Hematopoietic multipotent progenitor cell treated with erythropoietin and hydrocortisone succinate and interleukin-3 and kit ligand, for 8 days (in vitro differentiated cells): Measurements from ENCODE around the gene BORCS6.

Source experiments
- DNase-seq: peaks from one replicate; pipeline ENCODE4 v3.0.0-alpha.2; 2015

The BORCS6 gene

DNA sequence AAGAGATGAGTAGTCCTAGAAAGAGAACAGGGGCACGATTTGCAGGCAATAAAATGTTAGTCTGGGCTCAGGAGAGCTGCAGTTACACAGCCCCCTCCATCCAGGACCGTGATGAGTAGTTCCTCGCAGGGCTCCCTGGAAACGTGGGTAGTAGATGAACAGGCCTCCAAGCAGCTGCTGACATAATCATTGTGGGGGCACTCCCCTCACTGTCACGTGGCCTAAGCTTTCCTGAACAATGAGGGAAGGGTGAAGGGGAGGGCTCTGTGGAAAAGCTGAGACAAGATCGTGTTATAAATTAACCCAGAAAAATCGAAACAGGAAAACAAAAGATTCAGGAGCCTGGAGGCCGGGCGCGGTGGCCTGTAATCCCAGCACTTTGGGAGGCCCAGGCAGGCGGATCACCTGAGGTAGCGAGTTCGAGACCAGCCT is 36.4 kb downstream of the BORCS6 start:
- DNase-seq = peak; percentile 89

GRCh38 chr17:8153031-8153451 is 36.9 kb downstream of the BORCS6 start:
- no peak for DNase-seq

DNA sequence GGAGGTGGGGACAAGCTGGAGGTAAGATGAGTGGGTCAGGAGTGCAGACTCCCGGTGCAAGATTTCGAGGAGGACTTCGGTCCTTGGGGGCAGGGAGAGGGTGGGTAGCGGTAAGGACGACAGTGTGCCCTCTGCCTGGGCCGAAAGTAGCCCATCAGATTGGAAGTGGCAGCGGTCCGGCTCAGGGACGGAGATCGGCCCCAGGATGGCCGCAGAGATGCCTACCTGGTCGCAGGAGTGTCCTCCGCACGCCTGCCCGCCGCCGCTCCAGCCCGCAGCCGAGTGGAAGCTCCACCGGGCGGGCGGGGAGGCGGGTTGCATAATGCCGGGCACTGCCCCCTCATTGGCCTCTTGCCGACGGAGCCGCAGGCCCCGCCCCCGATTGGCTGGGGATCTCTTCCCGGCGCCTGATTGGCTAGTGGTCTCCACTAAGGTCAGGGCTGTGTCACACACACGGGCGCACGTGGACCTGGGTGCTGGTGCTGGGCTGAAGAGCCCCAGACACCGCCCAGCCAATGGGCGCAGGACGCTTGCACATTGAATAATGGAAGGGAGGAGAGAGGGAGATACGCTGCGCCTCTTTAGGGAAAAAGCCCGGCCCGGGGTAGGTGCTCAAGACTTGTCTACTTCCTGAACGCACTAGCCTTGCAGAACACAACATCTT is 37.7 kb downstream of the BORCS6 start, which contains the start of gene PER1:
TSS of gene PER1 (minus strand) at position 293 of the 664 bp plus-strand sequence. CDS start 1,698 bp downstream, outside the sequence.
- peak; percentile 98 for DNase-seq

GRCh38 chr17:8151641-8152111 is 38.3 kb downstream of the BORCS6 start:
- peak; percentile 38 for DNase-seq

- DNase-seq = peak; percentile 71
These were observed 38.8 kb downstream of the BORCS6 start for GRCh38 chr17:8151120-8151640.

GRCh38 chr17:8150194-8151119 is 39.5 kb downstream of the BORCS6 start:
- DNase-seq = no peak

DNA sequence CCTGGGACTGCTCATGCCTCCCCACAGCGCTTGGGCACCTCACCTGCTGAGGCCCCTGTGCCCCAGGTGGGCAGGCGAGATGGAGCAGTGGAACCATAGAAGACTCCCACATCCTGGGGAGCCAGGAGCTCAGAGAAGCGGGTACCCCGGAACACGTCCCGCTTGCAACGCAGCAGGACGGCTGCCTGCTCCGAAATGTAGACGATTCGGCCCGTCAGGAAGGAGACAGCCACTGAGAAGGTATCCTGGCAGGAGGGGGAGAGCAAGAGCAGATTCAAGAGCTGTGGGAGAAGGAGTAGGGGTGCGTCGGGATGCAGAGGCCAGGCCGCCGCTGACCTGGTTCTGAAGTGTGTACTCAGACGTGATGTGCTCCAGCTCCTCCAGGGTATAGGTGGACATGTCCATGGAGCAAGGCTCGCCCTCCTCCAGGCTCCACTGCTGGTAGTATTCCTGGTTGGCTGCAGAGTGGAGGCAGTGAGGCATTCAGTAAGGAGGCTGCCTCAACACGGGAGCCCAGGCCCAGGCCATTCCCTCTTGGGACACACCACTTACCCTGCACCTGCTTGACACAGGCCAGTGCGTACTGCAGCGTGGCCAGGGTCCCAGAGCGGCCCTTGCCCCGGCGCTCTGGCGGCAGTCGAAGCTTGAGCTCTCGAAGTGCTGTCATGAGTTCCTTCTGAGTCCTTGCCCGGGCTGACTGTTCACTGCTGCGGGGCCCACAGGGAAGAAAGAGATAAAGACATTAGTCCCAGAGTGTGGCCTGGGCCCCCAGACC is 40.4 kb downstream of the BORCS6 start:
- DNase-seq = no peak

DNA sequence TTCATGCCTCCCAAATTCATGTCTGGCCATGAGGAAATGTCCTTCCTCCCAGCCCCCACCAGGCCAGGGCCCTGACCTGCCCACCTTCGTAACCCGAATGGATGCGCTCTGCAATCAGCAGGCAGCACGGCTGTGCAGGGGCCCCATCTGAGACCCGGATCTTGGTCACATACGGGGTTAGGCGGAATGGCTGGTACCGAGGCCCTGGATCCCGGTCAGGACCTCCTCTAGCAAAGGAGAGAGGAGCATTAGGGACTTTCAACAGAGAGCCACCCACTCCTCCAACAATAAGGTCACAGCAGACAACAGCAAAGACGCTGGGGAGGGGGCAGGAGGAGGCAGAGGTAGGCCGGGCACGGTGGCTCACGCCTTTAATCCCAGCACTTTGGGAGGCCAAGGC is 41.4 kb downstream of the BORCS6 start:
- no peak for DNase-seq

GRCh38 chr17:8147805-8148404 is 42.1 kb downstream of the BORCS6 start:
- DNase-seq = no peak

DNA sequence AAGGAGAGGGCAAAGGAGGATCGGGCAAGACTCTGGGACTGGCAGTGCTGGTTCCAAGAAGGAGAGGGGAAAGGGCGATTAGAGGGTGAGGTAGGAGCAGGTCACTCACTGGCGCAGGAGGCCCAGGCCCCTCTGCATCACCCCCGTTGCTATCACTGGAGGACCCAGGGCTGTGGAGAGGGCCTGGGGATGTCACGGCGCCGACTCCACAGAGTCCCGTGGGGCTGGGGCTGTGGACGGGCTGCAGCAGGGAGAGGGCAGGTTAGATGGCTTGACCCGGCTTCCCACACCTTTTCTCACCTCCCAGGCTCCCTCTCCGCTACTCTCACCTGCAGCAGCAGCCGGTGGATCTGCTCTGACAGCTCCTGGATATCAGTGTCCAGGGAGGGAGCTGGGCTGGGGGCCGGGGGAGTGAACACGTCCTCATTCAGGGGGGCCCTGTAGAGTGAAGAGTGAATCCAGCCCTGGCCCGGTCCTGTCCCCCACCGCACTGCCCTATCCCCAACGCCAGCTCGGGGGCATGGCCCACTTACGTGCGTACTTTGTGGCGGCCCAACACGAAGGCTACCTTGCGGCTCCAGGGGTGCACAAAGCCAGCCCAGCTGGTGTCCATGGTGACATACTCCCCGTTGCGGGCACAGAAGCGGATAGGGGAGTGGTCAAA is 42.7 kb downstream of the BORCS6 start:
- DNase-seq = no peak

GRCh38 chr17:8146381-8147140 is 43.4 kb downstream of the BORCS6 start:
- no peak for DNase-seq

DNA sequence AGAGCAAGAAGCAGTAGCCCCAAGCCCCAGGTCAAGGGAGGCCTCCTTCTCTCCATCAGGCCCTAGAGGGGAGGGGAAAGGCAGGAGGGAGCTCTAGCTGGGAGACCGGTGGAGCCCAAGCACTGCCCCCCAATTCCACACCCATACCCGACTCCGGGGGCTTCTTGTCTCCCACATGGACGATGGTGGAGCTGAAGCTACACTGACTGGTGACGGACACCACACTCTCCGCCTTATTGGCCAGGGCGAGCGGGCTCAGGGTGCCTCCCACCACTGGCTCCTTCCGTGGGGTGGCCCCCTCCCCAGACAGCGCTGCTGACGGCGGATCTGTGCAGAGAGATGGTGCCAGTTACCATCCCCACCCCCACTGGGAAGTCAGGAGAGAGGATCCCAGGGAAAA is 44.2 kb downstream of the BORCS6 start:
- DNase-seq = no peak

- DNase-seq = no peak
These were observed 45.4 kb downstream of the BORCS6 start for GRCh38 chr17:8144401-8145231.

DNA sequence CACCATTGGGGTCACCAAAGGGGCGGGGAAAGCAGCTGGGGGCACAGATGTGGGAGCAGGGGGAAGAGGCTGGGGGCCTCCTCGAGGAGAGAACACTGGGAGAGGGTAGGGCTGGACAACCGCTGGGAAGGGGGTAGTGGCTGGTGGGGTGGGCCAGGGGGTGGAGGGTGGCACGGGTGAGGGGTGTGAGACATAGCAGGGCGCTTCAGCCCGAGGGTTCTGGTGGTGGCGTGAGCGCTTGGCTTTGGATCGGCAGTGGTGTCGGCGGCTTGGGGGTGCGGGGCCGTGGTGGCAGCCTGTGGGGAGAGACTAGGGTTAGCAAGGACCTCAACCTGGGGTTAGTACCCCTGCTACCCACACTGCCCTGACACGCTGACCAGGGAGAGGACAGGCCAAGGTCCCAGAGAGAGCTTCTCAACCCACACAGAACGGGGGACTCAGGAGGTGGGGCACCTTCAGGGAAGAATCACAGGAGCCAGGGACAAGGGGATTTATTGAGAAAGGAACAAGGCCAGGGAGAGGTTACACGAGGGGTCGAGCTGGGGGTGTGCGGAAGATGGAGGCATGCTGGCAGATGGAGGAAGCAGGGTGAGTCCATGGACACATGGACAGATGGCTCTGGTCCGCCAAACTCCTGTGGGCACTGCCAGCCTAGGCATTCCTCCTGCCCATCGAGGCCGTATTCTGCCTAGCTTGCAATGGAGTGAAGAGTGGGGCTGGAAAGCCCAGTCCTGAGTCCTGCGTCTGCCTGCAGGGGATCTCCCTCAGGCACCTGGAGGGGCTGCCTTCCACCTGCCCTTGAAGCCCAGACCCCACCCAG is 46.2 kb downstream of the BORCS6 start:
- no peak for DNase-seq

DNA sequence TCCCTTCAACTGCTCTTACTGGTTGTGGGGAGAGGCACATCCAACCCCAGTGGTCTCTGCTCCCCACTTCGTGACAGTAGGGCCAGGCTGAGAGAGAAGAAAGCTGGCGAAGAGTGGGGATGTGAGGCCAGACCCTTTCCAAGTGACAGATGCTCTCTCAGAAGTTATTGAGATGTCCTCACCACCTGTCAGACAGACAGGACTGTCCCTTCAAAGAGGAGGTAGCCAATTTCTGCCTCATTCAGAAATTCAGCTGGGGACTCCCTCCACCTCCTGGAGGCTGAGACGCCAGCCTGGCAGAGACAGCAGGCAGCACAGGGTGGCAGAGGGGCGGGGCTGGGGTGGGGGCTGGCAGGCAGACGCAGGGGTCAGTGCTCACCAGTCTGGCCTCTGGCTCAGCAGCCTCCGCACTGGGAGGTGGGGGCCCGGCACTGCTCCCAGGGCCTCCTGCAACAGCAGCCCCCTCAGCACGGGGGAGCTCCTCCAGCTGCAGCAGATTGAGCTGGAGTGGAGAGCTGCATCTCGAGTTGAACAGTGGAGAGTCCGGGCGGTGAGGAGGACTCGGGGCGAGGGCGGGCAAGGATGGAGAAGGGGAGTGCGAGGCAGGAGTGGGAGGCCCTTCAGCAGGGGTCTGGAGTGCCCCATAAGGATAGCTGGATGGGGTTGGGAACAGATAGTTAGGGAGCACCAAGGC is 46.9 kb downstream of the BORCS6 start:
- no peak for DNase-seq

- no peak for DNase-seq
These were observed 47.7 kb downstream of the BORCS6 start for GRCh38 chr17:8142158-8142886.

DNA sequence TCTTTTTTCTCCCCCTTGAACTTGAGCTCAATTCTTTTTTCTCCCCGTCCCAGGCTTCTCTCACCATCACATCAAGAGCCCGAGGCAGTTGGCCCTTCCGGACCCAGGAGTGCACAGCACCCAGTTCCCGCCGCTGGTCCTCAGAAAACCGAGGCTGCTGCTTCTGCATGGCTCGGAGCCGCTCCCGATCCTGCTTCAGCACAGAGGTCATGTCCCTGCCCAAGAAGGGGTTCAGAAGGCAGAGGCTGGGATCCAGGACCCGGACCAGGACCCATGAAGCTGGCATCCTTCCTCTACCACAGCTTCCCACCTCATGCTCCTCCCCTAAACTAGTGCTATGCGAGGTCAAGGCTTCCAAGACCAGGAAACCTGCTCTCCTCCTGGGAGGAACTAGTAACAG is 48.2 kb downstream of the BORCS6 start:
- DNase-seq = no peak

DNA sequence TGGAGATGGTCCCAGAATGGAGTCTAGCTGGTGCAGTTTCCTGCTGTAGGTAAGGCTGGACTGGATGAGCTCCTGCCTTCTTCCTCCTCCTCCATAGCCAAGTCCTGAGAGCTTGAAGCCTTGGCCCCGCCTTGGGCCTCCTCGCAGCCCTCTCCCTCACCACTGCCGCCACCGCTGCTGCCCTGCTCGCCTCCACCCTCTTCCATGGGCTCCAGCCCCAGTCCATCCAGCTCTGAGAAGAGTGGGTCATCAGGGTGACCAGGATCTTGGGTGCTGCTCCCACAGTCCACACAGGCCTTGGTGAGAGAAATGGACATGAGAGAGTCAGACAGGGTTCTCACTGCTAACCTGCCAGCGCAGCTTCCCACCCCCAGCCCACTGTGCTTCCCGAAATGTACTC is 48.9 kb downstream of the BORCS6 start:
- no peak for DNase-seq
